IMR-90 (cell line): Measurements from ENCODE around the gene ADGRF5. TPM values are rescaled to one million over a fixed set of nuclear protein-coding genes. Genes with fewer than 3 reads are reported as not detected.

Experiments
- ATAC-seq: fragments of 200-7000 bp; cut with Tn5 transposase; 2 replicates; pipeline ENCODE4 v1.9.1; 2020; ENCODE audit warnings: low read depth, mild to moderate bottlenecking, moderate library complexity
- BruUV-seq: library from RNA; stranded (reverse); fragments of 400-500 nt; replicated peaks from 2 replicates; lab custom pipeline; 2021; lab: Mats Ljungman, UMichigan
- CTCF ChIA-PET: fragments of 300-600 bp; formaldehyde crosslinking; extraction: SDS; loops from one replicate; lab custom pipeline; 2021; ENCODE audit warnings: antibody characterized with exemption; lab: Yijun Ruan, JAX
- POLR2A ChIA-PET: fragments of 300-600 bp; sonication (Branson Sonifier 250); formaldehyde crosslinking; loops from one replicate; lab custom pipeline; 2022; ENCODE audit warnings: antibody characterized with exemption; ENCODE audit not compliant: unreplicated experiment; lab: Charles Lee
- DNase-seq: peaks from one replicate; pipeline ENCODE4 v3.0.0; 2013
- H2AFZ ChIP-seq: replicated peaks from 2 replicates; pipeline ENCODE3; 2013; ENCODE audit warnings: low read length, mild to moderate bottlenecking; ENCODE audit not compliant: poor library complexity
- H2AK5ac ChIP-seq: 2 replicates; pipeline ENCODE4 v1.6.1; 2013; ENCODE audit warnings: low read depth, low read length, inconsistent platforms
- H2AK9ac ChIP-seq: replicated peaks from 2 replicates; pipeline ENCODE3; 2013; ENCODE audit warnings: mild to moderate bottlenecking, low read depth, low read length, moderate library complexity; ENCODE audit not compliant: poor library complexity
- H2BK120ac ChIP-seq: 2 replicates; pipeline ENCODE4 v1.6.1; 2013; ENCODE audit warnings: low read depth, low read length, inconsistent platforms
- H2BK15ac ChIP-seq: 3 replicates; pipeline ENCODE4 v1.6.1; 2013; ENCODE audit warnings: low read depth, low read length, inconsistent platforms
- H2BK20ac ChIP-seq: 2 replicates; pipeline ENCODE4 v1.6.1; 2013; ENCODE audit warnings: low read depth, mild to moderate bottlenecking, inconsistent platforms, low read length, moderate library complexity
- H2BK5ac ChIP-seq: 2 replicates; pipeline ENCODE4 v1.6.1; 2013; ENCODE audit warnings: mild to moderate bottlenecking, low read depth, low read length, inconsistent platforms; ENCODE audit not compliant: poor library complexity, severe bottlenecking
- H3K14ac ChIP-seq: replicated peaks from 2 replicates; pipeline ENCODE4 v1.6.1; 2013; ENCODE audit warnings: low read depth, low read length, inconsistent platforms
- H3K18ac ChIP-seq: 2 replicates; pipeline ENCODE4 v1.6.1; 2013; ENCODE audit warnings: low read depth, low read length, control low read depth
- H3K23ac ChIP-seq: 2 replicates; pipeline ENCODE4 v1.6.1; 2013; ENCODE audit warnings: low read depth, low read length, inconsistent platforms
- H3K27ac ChIP-seq: 2 replicates; pipeline ENCODE4 v1.5.1; 2013; ENCODE audit warnings: mild to moderate bottlenecking, control low read depth, low read length; ENCODE audit not compliant: insufficient read depth
- H3K27me3 ChIP-seq: 2 replicates; pipeline ENCODE4 v1.6.1; 2013; ENCODE audit warnings: low read length; ENCODE audit not compliant: control insufficient read depth, insufficient read depth
- H3K36me3 ChIP-seq: 2 replicates; pipeline ENCODE4 v1.6.1; 2013; ENCODE audit warnings: low read length, mixed read lengths; ENCODE audit not compliant: control insufficient read depth, insufficient read depth
- H3K4ac ChIP-seq: 2 replicates; pipeline ENCODE4 v1.6.1; 2013; ENCODE audit warnings: low read depth, low read length, inconsistent platforms
- H3K4me1 ChIP-seq: 2 replicates; pipeline ENCODE4 v1.6.1; 2013; ENCODE audit warnings: low read length, mixed read lengths; ENCODE audit not compliant: control insufficient read depth, insufficient read depth
- H3K4me2 ChIP-seq: 2 replicates; pipeline ENCODE4 v1.6.1; 2013; ENCODE audit warnings: low read depth, mild to moderate bottlenecking, control low read depth, low read length, moderate library complexity
- H3K4me3 ChIP-seq: 2 replicates; pipeline ENCODE4 v1.5.1; 2013; ENCODE audit warnings: low read depth, mild to moderate bottlenecking, control low read depth, low read length, moderate library complexity; ENCODE audit not compliant: insufficient read depth
- H3K56ac ChIP-seq: 2 replicates; pipeline ENCODE4 v1.6.1; 2013; ENCODE audit warnings: low read length, inconsistent platforms; ENCODE audit not compliant: insufficient read depth; ENCODE audit errors: extremely low read depth
- H3K79me1 ChIP-seq, 2 experiments: 2 replicates each; pipeline ENCODE4 v1.6.1; 2013; ENCODE audit warnings: low read length in 2 of 2, inconsistent platforms in 1 of 2, low read depth in 1 of 2
- H3K9ac ChIP-seq: 2 replicates; pipeline ENCODE4 v1.6.1; 2013; ENCODE audit warnings: low read depth, low read length, control low read depth
- H3K9me1 ChIP-seq: 2 replicates; pipeline ENCODE4 v1.6.1; 2013; ENCODE audit warnings: low read length, inconsistent platforms; ENCODE audit not compliant: insufficient read depth
- H3K9me3 ChIP-seq: 2 replicates; pipeline ENCODE4 v1.6.1; 2013; ENCODE audit warnings: low read length; ENCODE audit not compliant: control insufficient read depth, insufficient read depth
- H4K20me1 ChIP-seq: 2 replicates; pipeline ENCODE4 v1.6.1; 2013; ENCODE audit warnings: low read length, inconsistent platforms; ENCODE audit not compliant: insufficient read depth
- H4K5ac ChIP-seq: 2 replicates; pipeline ENCODE4 v1.6.1; 2013; ENCODE audit warnings: mild to moderate bottlenecking, low read depth, low read length, control low read depth
- H4K8ac ChIP-seq, 2 experiments: 2 replicates each; pipeline ENCODE4 v1.6.1; 2013; ENCODE audit warnings: low read depth in 2 of 2, low read length in 2 of 2, control low read depth in 1 of 2, inconsistent platforms in 1 of 2
- H4K91ac ChIP-seq: 2 replicates; pipeline ENCODE4 v1.6.1; 2013; ENCODE audit warnings: low read depth, low read length, inconsistent platforms; ENCODE audit not compliant: insufficient read depth
- BHLHE40 ChIP-seq: fragments of 150-350 bp; IDR thresholded peaks from 2 replicates; pipeline ENCODE4 v1.6.1; 2016; ENCODE audit warnings: mild to moderate bottlenecking, low read depth, low read length
- CEBPB ChIP-seq: IDR thresholded peaks from 2 replicates; pipeline ENCODE4 v1.6.1; 2012; ENCODE audit warnings: low read depth, low read length, improper control_type of control experiment
- CHD1 ChIP-seq: IDR thresholded peaks from 2 replicates; pipeline ENCODE4 v1.6.1; 2012; ENCODE audit warnings: low read depth, low read length, improper control_type of control experiment
- CTCF ChIP-seq: conservative IDR thresholded peaks from 2 replicates; pipeline ENCODE4 v1.5.1; 2012; ENCODE audit warnings: mild to moderate bottlenecking, low read depth, low read length, improper control_type of control experiment
- ELK1 ChIP-seq: fragments of 150-350 bp; IDR thresholded peaks from 2 replicates; pipeline ENCODE4 v1.6.1; 2016; ENCODE audit warnings: low read depth, mild to moderate bottlenecking, low read length, moderate library complexity, borderline replicate concordance
- FOS ChIP-seq: fragments of 150-350 bp; IDR thresholded peaks from 2 replicates; pipeline ENCODE4 v1.6.1; 2016; ENCODE audit warnings: low read depth, low read length
- MAFK ChIP-seq: IDR thresholded peaks from 2 replicates; pipeline ENCODE4 v1.6.1; 2012; ENCODE audit warnings: low read depth, low read length, improper control_type of control experiment
- MXI1 ChIP-seq: IDR thresholded peaks from 2 replicates; pipeline ENCODE4 v1.6.1; 2012; ENCODE audit warnings: low read depth, mild to moderate bottlenecking, low read length, moderate library complexity, borderline replicate concordance
- NFE2L2 ChIP-seq: fragments of 150-350 bp; IDR thresholded peaks from 2 replicates; pipeline ENCODE4 v1.6.1; 2016; ENCODE audit warnings: low read depth, mild to moderate bottlenecking, low read length
- RAD21 ChIP-seq: IDR thresholded peaks from 2 replicates; pipeline ENCODE4 v1.6.1; 2012; ENCODE audit warnings: low read length, improper control_type of control experiment
- RCOR1 ChIP-seq: IDR thresholded peaks from 2 replicates; pipeline ENCODE4 v1.6.1; 2012; ENCODE audit warnings: mild to moderate bottlenecking, low read length, improper control_type of control experiment; ENCODE audit not compliant: insufficient replicate concordance
- RFX5 ChIP-seq: IDR thresholded peaks from 2 replicates; pipeline ENCODE4 v1.8.0; 2012; ENCODE audit warnings: low read depth, mild to moderate bottlenecking, low read length, moderate library complexity
- SMC3 ChIP-seq: fragments of 150-350 bp; IDR thresholded peaks from 2 replicates; pipeline ENCODE4 v1.6.1; 2016; ENCODE audit warnings: low read depth, mild to moderate bottlenecking, antibody characterized with exemption, low read length, moderate library complexity
- USF2 ChIP-seq: fragments of 150-350 bp; IDR thresholded peaks from 2 replicates; pipeline ENCODE4 v1.6.1; 2017; ENCODE audit warnings: mild to moderate bottlenecking, antibody characterized with exemption, low read length, low read depth
- WGBS, 2 experiments: methylation state at CpG; one replicate each; pipeline versions ENCODE4 v1.1.5 to v1.1.7; 2013; ENCODE audit warnings: missing lambda C conversion rate in 2 of 2; ENCODE audit not compliant: insufficient read length in 1 of 2; ENCODE audit errors: extremely low coverage in 2 of 2; 5-methylcytosine and 5-hydroxymethylcytosine counted together
- dilution Hi-C: fragments of 300-500 bp; cut with HindIII; formaldehyde crosslinking; loops from one replicate; pipeline ENCODE4 v1.14.3; 2018; ENCODE audit warnings: low sequenced_read_pairs; ENCODE audit not compliant: unreplicated experiment
- in situ Hi-C: fragments of 300-500 bp; cut with MboI; formaldehyde crosslinking; loops from 3 replicates; pipeline ENCODE4 v1.14.3; 2019; ENCODE audit warnings: low sequenced_read_pairs, inconsistent platforms, mixed read lengths
- intact Hi-C: fragments of 100-400 bp; cut with micrococcal nuclease; formaldehyde crosslinking; loops from 2 replicates; pipeline ENCODE4 v1.10.0; 2022
- polyA plus RNA-seq, 3 experiments: library from polyadenylated mRNA; depleted of rRNA; stranded (reverse); fragments of >200 nt; gene quantifications; 2 replicates each; pipeline ENCODE4 v1.2.3, GENCODE V29; 2012; ENCODE audit warnings: low replicate concordance in 1 of 3
- total RNA-seq: library from RNA; depleted of rRNA; stranded (reverse); fragments of >200 nt; gene quantifications from 2 replicates; pipeline ENCODE4 v1.2.3, GENCODE V29; 2012

ADGRF5 gene
- total and polyA plus RNA-seq, 2 of the 4 experiments (the other 2 are of a cell fraction): not detected

GRCh38 chr6:46906776-46907175, 15.0 kb downstream of the ADGRF5 start:
- no peak overlapping the region for H3K14ac ChIP-seq
- dilution Hi-C loops (no loop called here), in situ Hi-C loops (no loop called here), intact Hi-C loops (no loop called here)
- no peaks in the 10 kb centered on the region for H3K4me1 ChIP-seq
- H4K8ac ChIP-seq: no peak overlapping the region
- H3K79me1 ChIP-seq: no peaks in the 10 kb centered on the region
- no peak for TF ChIP-seq RAD21
- no peak for TF ChIP-seq USF2
- TF ChIP-seq CTCF: no peak
- no peak for TF ChIP-seq SMC3
- TF ChIP-seq NFE2L2: no peak
- TF ChIP-seq ELK1: no peak
- no peak for TF ChIP-seq RFX5
- no peak for TF ChIP-seq CEBPB
- no peak for TF ChIP-seq FOS
- no peak for TF ChIP-seq CHD1
- no peak for TF ChIP-seq BHLHE40
- TF ChIP-seq RCOR1: no peak
- no peak for TF ChIP-seq MXI1
- TF ChIP-seq MAFK: no peak
- H3K9me3 ChIP-seq: no peaks in the 10 kb centered on the region
- no peak overlapping the region for H3K4me2 ChIP-seq
- H3K27ac ChIP-seq: no peak overlapping the region
- BruUV-seq: no TSS peak
- H3K27me3 ChIP-seq: no peaks in the 10 kb centered on the region
- no peak for DNase-seq
- ChIA-PET CTCF (no interaction called here), POLR2A (no interaction called here)
- H2AFZ ChIP-seq: no peak overlapping the region
- H4K5ac ChIP-seq: no peak overlapping the region
- H3K23ac ChIP-seq: no peak overlapping the region
- no peak overlapping the region for H2BK20ac ChIP-seq
- H3K36me3 ChIP-seq: no peaks in the 10 kb centered on the region
- no peak overlapping the region for H2AK9ac ChIP-seq
- H3K56ac ChIP-seq: no peak overlapping the region; the same call in 1 of the 2 replicates
- WGBS, 2 experiments: no CpG with 5 or more reads among the region's 3 CpGs
- ATAC-seq: no peak
- no peak overlapping the region for H4K91ac ChIP-seq
- no peaks in the 10 kb centered on the region for H4K20me1 ChIP-seq
- H3K9ac ChIP-seq: no peak overlapping the region
- H2BK120ac ChIP-seq: no peak overlapping the region
- H2BK5ac ChIP-seq: no peak overlapping the region
- H3K9me1 ChIP-seq: no peaks in the 10 kb centered on the region
- H3K4me3 ChIP-seq: no peak overlapping the region
- H3K18ac ChIP-seq: no peak overlapping the region
- H2BK15ac ChIP-seq: no peak overlapping the region
- H2AK5ac ChIP-seq: no peak overlapping the region
- H3K4ac ChIP-seq: no peak overlapping the region
